GM23338 (cell line): ENCODE results near the gene MOB3B. TPM values are rescaled to one million over a fixed set of nuclear protein-coding genes. Genes with fewer than 3 reads are reported as not detected.

ENCODE experiments used
- ATAC-seq: fragments of 200-7000 bp; cut with Tn5 transposase; 3 replicates; pipeline ENCODE4 v1.9.1; 2020
- DNase-seq: peaks from one replicate; pipeline ENCODE4 v3.0.0-alpha.2; 2015; ENCODE audit warnings: low spot score
- H2AFZ ChIP-seq: fragments of 200-600 bp; sonication (generic); 2 replicates; pipeline ENCODE4 v1.8.0; 2016; ENCODE audit warnings: antibody characterized with exemption, mild to moderate bottlenecking, moderate library complexity
- H3F3A ChIP-seq: fragments of 200-600 bp; sonication (generic); replicated peaks from 2 replicates; pipeline ENCODE4 v1.8.0; 2017; ENCODE audit warnings: antibody characterized with exemption, mixed run types, low read depth
- H3K27ac ChIP-seq: fragments of 200-600 bp; sonication (generic); 2 replicates; pipeline ENCODE4 v1.6.1; 2016; ENCODE audit warnings: low read depth
- H3K27me3 ChIP-seq: fragments of 200-600 bp; sonication (generic); 2 replicates; pipeline ENCODE4 v1.8.0; 2016; ENCODE audit warnings: mild to moderate bottlenecking, mixed run types, moderate library complexity; ENCODE audit not compliant: insufficient read depth
- H3K36me3 ChIP-seq: fragments of 200-600 bp; sonication (generic); 2 replicates; pipeline ENCODE4 v1.8.0; 2016; ENCODE audit warnings: mild to moderate bottlenecking; ENCODE audit not compliant: insufficient read depth
- H3K4me1 ChIP-seq: fragments of 200-600 bp; sonication (generic); 2 replicates; pipeline ENCODE4 v1.8.0; 2016; ENCODE audit warnings: mild to moderate bottlenecking, moderate library complexity; ENCODE audit not compliant: insufficient read depth
- H3K4me2 ChIP-seq: fragments of 200-600 bp; sonication (generic); 2 replicates; pipeline ENCODE4 v1.7.1; 2017; ENCODE audit warnings: mixed run types
- H3K4me3 ChIP-seq: fragments of 200-600 bp; sonication (generic); 2 replicates; pipeline ENCODE4 v1.6.1; 2016; ENCODE audit warnings: mixed run types
- H3K79me2 ChIP-seq: fragments of 200-600 bp; sonication (generic); replicated peaks from 2 replicates; pipeline ENCODE4 v1.8.0; 2017; ENCODE audit warnings: mild to moderate bottlenecking; ENCODE audit not compliant: insufficient read depth
- H3K9me2 ChIP-seq: fragments of 200-600 bp; sonication (generic); 2 replicates; pipeline ENCODE4 v1.8.0; 2017; ENCODE audit not compliant: insufficient read depth
- H4K20me1 ChIP-seq: fragments of 200-600 bp; sonication (generic); replicated peaks from 2 replicates; pipeline ENCODE4 v1.8.0; 2017; ENCODE audit warnings: mild to moderate bottlenecking; ENCODE audit not compliant: insufficient read depth
- H3K27ac Mint-ChIP-seq: 2 replicates; pipeline ENCODE4 v1.8.0; 2020; ENCODE audit warnings: inconsistent platforms, mild to moderate bottlenecking, moderate library complexity, mixed read lengths
- H3K27me3 Mint-ChIP-seq: 3 replicates; pipeline ENCODE4 v1.8.0; 2022; ENCODE audit warnings: low read depth, mild to moderate bottlenecking, moderate library complexity, mixed read lengths, inconsistent platforms; ENCODE audit not compliant: insufficient read depth, poor library complexity
- H3K36me3 Mint-ChIP-seq: 3 replicates; pipeline ENCODE4 v1.8.0; 2021; ENCODE audit warnings: low read depth, mild to moderate bottlenecking, inconsistent platforms, moderate library complexity, mixed read lengths
- H3K4me1 Mint-ChIP-seq: 3 replicates; pipeline ENCODE4 v1.8.0; 2020; ENCODE audit warnings: mild to moderate bottlenecking, inconsistent platforms, mixed read lengths
- H3K4me3 Mint-ChIP-seq: 3 replicates; pipeline ENCODE4 v1.8.0; 2021; ENCODE audit warnings: moderate library complexity, mild to moderate bottlenecking, inconsistent platforms, mixed read lengths
- H3K9me3 Mint-ChIP-seq: 3 replicates; pipeline ENCODE4 v1.8.0; 2020; ENCODE audit warnings: moderate library complexity, mild to moderate bottlenecking, inconsistent platforms, mixed read lengths
- CREB1 ChIP-seq: fragments of 250-450 bp; sonication (Bioruptor Pico); IDR thresholded peaks from 2 replicates; pipeline ENCODE4 v1.5.0; 2020; ENCODE audit warnings: low read depth, mild to moderate bottlenecking, moderate library complexity
- EZH2 ChIP-seq: fragments of 200-600 bp; sonication (generic); IDR thresholded peaks from one replicate; pipeline ENCODE4 v1.8.0; 2017; ENCODE audit warnings: antibody characterized with exemption, mild to moderate bottlenecking, low read depth; ENCODE audit not compliant: unreplicated experiment
- EZH2phosphoT487 ChIP-seq: fragments of 200-600 bp; sonication (generic); IDR thresholded peaks from one replicate; pipeline ENCODE4 v1.8.1; 2018; ENCODE audit warnings: antibody characterized with exemption; ENCODE audit not compliant: unreplicated experiment
- JUNB ChIP-seq: IDR thresholded peaks from one replicate; pipeline ENCODE4 v1.6.1; 2016; ENCODE audit warnings: antibody characterized with exemption; ENCODE audit not compliant: unreplicated experiment
- NANOG ChIP-seq: IDR thresholded peaks from 2 replicates; pipeline ENCODE4 v1.6.1; 2016; ENCODE audit warnings: antibody characterized with exemption, borderline replicate concordance
- STAT1 ChIP-seq: IDR thresholded peaks from one replicate; pipeline ENCODE4 v1.6.1; 2016; ENCODE audit warnings: antibody characterized with exemption; ENCODE audit not compliant: unreplicated experiment
- ZNF114 ChIP-seq: fragments of 250-450 bp; sonication (Bioruptor Pico); IDR thresholded peaks from 2 replicates; pipeline ENCODE4 v1.5.0; 2020; ENCODE audit warnings: mild to moderate bottlenecking, moderate library complexity
- polyA plus RNA-seq: library from polyadenylated mRNA; unstranded; fragments of >200 nt; fragmentation: Nextera tagmentation; extraction: Ambion mirVana; gene quantifications from 2 replicates; pipeline ENCODE4 v1.2.1, GENCODE V29; 2016
- total RNA-seq: library from RNA; depleted of rRNA; stranded (reverse); fragments of >200 nt; shearing (Covaris generic); gene quantifications from 2 replicates; pipeline ENCODE4 v1.2.3, GENCODE V29; 2014
- TF ChIP-seq, protein P1 (sequence below): IDR thresholded peaks from 2 replicates; pipeline ENCODE4 v1.6.1; 2016; ENCODE audit warnings: antibody characterized with exemption
- TF ChIP-seq, protein P2 (sequence below): fragments of 250-450 bp; sonication (Bioruptor Pico); IDR thresholded peaks from 2 replicates; pipeline ENCODE4 v1.5.0; 2020; ENCODE audit warnings: mild to moderate bottlenecking, moderate library complexity
- TF ChIP-seq, protein P3 (sequence below), 2 experiments: fragments of 200-600 bp in 1 of 2; sonication (generic) in 1 of 2; conservative IDR thresholded peaks; 2 replicates each; pipeline versions ENCODE4 v1.5.1 to v1.6.1; 2016 to 2017; ENCODE audit warnings: antibody characterized with exemption in 2 of 2, low read depth in 2 of 2, mild to moderate bottlenecking in 2 of 2, moderate library complexity in 1 of 2

MOB3B gene
- total and polyA plus RNA-seq, 2 experiments from 2014 or later, result 7.6 to 12.1 TPM

DNA sequence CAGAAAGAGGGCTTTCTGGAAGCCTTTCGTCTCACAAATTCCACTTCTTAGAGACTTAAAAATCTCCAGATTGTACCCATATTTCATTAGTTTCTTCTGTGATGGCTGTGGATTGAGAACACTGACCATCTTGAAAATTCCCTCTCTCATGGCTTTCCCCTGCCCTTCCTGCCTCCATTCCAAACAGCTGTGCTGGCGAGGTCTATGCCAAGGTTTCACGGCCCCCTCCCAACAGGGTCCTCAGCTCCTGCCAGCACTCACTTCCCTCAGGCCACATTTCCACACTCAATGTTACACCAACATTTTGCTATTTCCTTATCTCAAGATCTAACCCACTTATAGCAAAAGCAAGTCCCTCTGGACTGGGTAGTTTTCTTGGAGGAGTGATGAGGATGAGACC is 192.4 kb downstream of the MOB3B start:
- Mint-ChIP-seq H3K36me3 (peaks cover 15% of the 10 kb centered on the region; the same call in 2 of the 3 replicates), H3K4me1 (peaks cover 62% of the 10 kb centered on the region), H3K27ac (no peak overlapping the region), H3K4me3 (no peak overlapping the region), H3K9me3 (peaks cover 4% of the 10 kb centered on the region; the same call in 2 of the 3 replicates), H3K27me3 (peaks cover 1% of the 10 kb centered on the region)
- H3K9me2 ChIP-seq, result no peaks in the 10 kb centered on the region
- TF ChIP-seq, protein P1, sequence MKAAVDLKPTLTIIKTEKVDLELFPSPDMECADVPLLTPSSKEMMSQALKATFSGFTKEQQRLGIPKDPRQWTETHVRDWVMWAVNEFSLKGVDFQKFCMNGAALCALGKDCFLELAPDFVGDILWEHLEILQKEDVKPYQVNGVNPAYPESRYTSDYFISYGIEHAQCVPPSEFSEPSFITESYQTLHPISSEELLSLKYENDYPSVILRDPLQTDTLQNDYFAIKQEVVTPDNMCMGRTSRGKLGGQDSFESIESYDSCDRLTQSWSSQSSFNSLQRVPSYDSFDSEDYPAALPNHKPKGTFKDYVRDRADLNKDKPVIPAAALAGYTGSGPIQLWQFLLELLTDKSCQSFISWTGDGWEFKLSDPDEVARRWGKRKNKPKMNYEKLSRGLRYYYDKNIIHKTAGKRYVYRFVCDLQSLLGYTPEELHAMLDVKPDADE, result no peak
- TF ChIP-seq STAT1, result no peak
- no peak for TF ChIP-seq JUNB
- no peak for TF ChIP-seq EZH2
- no peak for TF ChIP-seq EZH2phosphoT487
- TF ChIP-seq, protein P2, sequence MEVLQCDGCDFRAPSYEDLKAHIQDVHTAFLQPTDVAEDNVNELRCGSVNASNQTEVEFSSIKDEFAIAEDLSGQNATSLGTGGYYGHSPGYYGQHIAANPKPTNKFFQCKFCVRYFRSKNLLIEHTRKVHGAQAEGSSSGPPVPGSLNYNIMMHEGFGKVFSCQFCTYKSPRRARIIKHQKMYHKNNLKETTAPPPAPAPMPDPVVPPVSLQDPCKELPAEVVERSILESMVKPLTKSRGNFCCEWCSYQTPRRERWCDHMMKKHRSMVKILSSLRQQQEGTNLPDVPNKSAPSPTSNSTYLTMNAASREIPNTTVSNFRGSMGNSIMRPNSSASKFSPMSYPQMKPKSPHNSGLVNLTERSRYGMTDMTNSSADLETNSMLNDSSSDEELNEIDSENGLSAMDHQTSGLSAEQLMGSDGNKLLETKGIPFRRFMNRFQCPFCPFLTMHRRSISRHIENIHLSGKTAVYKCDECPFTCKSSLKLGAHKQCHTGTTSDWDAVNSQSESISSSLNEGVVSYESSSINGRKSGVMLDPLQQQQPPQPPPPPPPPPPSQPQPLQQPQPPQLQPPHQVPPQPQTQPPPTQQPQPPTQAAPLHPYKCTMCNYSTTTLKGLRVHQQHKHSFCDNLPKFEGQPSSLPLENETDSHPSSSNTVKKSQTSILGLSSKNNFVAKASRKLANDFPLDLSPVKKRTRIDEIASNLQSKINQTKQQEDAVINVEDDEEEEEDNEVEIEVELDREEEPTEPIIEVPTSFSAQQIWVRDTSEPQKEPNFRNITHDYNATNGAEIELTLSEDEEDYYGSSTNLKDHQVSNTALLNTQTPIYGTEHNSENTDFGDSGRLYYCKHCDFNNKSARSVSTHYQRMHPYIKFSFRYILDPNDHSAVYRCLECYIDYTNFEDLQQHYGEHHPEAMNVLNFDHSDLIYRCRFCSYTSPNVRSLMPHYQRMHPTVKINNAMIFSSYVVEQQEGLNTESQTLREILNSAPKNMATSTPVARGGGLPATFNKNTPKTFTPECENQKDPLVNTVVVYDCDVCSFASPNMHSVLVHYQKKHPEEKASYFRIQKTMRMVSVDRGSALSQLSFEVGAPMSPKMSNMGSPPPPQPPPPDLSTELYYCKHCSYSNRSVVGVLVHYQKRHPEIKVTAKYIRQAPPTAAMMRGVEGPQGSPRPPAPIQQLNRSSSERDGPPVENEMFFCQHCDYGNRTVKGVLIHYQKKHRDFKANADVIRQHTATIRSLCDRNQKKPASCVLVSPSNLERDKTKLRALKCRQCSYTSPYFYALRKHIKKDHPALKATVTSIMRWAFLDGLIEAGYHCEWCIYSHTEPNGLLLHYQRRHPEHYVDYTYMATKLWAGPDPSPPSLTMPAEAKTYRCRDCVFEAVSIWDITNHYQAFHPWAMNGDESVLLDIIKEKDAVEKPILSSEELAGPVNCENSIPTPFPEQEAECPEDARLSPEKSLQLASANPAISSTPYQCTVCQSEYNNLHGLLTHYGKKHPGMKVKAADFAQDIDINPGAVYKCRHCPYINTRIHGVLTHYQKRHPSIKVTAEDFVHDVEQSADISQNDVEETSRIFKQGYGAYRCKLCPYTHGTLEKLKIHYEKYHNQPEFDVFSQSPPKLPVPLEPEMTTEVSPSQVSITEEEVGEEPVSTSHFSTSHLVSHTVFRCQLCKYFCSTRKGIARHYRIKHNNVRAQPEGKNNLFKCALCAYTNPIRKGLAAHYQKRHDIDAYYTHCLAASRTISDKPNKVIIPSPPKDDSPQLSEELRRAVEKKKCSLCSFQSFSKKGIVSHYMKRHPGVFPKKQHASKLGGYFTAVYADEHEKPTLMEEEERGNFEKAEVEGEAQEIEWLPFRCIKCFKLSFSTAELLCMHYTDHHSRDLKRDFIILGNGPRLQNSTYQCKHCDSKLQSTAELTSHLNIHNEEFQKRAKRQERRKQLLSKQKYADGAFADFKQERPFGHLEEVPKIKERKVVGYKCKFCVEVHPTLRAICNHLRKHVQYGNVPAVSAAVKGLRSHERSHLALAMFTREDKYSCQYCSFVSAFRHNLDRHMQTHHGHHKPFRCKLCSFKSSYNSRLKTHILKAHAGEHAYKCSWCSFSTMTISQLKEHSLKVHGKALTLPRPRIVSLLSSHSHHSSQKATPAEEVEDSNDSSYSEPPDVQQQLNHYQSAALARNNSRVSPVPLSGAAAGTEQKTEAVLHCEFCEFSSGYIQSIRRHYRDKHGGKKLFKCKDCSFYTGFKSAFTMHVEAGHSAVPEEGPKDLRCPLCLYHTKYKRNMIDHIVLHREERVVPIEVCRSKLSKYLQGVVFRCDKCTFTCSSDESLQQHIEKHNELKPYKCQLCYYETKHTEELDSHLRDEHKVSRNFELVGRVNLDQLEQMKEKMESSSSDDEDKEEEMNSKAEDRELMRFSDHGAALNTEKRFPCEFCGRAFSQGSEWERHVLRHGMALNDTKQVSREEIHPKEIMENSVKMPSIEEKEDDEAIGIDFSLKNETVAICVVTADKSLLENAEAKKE (CRISPR knock-in tag), result no peak
- TF ChIP-seq NANOG, result no peak
- TF ChIP-seq, protein P3, sequence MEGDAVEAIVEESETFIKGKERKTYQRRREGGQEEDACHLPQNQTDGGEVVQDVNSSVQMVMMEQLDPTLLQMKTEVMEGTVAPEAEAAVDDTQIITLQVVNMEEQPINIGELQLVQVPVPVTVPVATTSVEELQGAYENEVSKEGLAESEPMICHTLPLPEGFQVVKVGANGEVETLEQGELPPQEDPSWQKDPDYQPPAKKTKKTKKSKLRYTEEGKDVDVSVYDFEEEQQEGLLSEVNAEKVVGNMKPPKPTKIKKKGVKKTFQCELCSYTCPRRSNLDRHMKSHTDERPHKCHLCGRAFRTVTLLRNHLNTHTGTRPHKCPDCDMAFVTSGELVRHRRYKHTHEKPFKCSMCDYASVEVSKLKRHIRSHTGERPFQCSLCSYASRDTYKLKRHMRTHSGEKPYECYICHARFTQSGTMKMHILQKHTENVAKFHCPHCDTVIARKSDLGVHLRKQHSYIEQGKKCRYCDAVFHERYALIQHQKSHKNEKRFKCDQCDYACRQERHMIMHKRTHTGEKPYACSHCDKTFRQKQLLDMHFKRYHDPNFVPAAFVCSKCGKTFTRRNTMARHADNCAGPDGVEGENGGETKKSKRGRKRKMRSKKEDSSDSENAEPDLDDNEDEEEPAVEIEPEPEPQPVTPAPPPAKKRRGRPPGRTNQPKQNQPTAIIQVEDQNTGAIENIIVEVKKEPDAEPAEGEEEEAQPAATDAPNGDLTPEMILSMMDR (conservative IDR thresholded peaks at IDR 0.05; ENCODE audit: low read depth in 2 of 2), result no peak
- TF ChIP-seq ZNF114, result no peak
- TF ChIP-seq CREB1 (CRISPR knock-in tag), result no peak
- no peak overlapping the region for H3K4me2 ChIP-seq
- H3K4me1 ChIP-seq, result peaks cover 24% of the 10 kb centered on the region
- H3F3A ChIP-seq, result no peaks in the 10 kb centered on the region
- no peak overlapping the region for H2AFZ ChIP-seq
- H3K27ac ChIP-seq, result no peak overlapping the region
- H3K4me3 ChIP-seq, result no peak overlapping the region
- no peaks in the 10 kb centered on the region for H3K36me3 ChIP-seq
- no peak for DNase-seq
- no peaks in the 10 kb centered on the region for H4K20me1 ChIP-seq
- no peaks in the 10 kb centered on the region for H3K79me2 ChIP-seq
- no peaks in the 10 kb centered on the region for H3K27me3 ChIP-seq
- ATAC-seq, result no peak
